NB4 (cell line): ENCODE results near the gene LPP.

Experiments
- MYC ChIP-seq: IDR thresholded peaks from 2 replicates; pipeline ENCODE4 v1.6.1; 2011; ENCODE audit warnings: low read depth, low read length
- POLR2A ChIP-seq: IDR thresholded peaks from 2 replicates; pipeline ENCODE4 v1.6.1; 2011; ENCODE audit warnings: mild to moderate bottlenecking; ENCODE audit not compliant: insufficient read length; ENCODE audit errors: extremely low read depth
- TF ChIP-seq, protein P1 (sequence below): IDR thresholded peaks from one replicate; pipeline ENCODE4 v1.5.1; 2012; ENCODE audit warnings: low read depth, low read length
- TF ChIP-seq, protein P2 (sequence below): IDR thresholded peaks from 2 replicates; pipeline ENCODE4 v1.6.1; 2011; ENCODE audit warnings: low read depth, low read length

DNA sequence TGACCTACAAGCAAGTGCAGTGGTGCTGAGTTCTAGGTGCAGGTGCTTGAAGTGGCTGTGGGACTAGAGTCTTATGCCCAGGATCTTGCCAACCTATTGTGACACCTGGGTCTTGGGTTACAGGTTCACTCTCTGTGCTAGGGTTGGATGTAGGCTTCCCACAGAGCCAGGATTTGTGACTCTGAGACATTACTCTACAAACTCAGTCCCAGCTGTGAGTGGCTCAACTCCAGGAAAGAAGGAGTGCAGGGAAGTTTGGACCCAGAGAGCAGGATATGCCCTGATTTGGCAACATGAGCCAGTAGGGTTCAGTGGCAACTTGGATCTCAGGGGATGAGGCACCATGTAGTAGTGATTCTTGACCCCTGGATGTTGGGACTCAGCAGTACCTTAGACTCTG lies 182.2 kb downstream of the LPP start:
- TF ChIP-seq, protein P1, sequence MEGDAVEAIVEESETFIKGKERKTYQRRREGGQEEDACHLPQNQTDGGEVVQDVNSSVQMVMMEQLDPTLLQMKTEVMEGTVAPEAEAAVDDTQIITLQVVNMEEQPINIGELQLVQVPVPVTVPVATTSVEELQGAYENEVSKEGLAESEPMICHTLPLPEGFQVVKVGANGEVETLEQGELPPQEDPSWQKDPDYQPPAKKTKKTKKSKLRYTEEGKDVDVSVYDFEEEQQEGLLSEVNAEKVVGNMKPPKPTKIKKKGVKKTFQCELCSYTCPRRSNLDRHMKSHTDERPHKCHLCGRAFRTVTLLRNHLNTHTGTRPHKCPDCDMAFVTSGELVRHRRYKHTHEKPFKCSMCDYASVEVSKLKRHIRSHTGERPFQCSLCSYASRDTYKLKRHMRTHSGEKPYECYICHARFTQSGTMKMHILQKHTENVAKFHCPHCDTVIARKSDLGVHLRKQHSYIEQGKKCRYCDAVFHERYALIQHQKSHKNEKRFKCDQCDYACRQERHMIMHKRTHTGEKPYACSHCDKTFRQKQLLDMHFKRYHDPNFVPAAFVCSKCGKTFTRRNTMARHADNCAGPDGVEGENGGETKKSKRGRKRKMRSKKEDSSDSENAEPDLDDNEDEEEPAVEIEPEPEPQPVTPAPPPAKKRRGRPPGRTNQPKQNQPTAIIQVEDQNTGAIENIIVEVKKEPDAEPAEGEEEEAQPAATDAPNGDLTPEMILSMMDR: no peak
- TF ChIP-seq, protein P2, sequence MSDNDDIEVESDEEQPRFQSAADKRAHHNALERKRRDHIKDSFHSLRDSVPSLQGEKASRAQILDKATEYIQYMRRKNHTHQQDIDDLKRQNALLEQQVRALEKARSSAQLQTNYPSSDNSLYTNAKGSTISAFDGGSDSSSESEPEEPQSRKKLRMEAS: no peak
- TF ChIP-seq MYC (no peak), POLR2A (no peak)
